ENCODE data around the gene OGDH.

OGDH gene

DNA sequence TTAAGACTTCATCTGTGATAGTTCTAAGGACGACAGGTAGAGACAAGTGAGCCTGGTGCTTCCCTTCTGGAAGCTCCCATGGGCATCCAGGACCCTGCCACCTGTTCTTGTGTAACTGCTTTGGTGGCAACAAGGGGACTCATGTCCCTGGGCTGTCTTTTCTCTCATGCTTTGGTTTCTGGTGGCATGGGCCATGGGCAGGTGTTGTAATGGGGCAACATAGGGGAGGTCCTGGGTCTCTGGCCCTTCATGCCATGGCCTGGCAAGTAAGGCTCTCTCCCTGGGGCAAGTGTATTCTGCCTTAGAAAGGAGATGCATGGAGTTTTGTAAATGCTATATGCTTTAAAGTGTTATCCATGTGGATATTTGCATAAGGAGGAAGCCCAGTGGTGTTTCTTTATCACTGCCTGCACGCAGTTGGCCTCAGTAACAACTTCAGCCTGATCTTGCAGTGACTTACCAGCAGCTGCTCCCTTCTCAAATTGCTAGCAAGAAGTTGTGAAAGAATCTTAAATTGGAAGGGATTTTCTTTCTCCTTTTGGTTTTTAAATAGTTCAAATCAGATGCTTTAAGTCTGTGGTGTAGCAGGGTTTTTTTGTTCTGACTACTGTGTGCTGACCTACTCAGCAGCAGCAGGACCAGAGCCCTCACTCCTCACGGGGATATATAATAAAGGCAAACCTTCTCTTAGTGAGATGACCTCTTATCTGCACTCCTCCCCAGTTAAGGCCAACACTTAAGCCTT lies 39.9 kb downstream of the OGDH start:
- no peak for TF ChIP-seq ZBTB7A (IDR thresholded peaks at IDR 0.05; ENCODE audit: low read depth)

DNA sequence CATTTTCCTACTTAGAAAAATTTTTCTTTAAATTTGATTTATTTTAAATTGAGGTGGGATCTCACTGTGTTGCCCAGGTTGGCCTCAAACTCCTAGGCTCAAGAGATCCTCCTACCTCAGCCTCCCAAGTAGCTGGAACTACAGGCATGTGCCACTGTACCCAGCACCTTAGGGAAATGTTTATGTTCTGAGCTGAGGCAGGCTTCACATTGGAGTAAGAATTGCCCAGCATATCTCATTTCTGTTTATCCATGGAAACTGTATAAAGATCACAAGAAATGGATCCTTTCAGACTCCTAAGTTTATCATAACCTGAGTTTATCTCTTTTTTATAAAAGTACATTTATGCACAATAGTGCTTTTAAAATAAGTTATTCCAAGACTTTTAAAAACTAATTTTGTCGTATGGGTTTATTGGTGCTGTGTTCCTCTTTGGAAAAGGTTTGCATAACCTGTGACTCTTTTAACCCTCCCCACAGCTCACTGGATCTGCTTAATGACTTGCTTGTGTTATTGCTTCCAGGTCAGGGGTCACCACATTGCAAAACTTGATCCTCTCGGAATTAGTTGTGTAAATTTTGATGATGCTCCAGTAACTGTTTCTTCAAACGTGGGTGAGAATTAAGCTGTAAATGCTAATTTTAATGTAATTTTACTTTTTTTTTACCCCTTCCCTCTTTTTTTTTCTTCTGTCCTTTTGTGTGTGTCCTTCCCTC lies 40.7 kb downstream of the OGDH start:
- TF ChIP-seq CEBPB (IDR thresholded peaks at IDR 0.05) (no peak), CREB1 (IDR thresholded peaks at IDR 0.05; ENCODE audit: low read depth) (no peak), TEAD4 (IDR thresholded peaks at IDR 0.05) (no peak), NFIC (IDR thresholded peaks at IDR 0.05) (no peak), YY1 (IDR thresholded peaks at IDR 0.05; ENCODE audit: low read depth) (no peak), EGR1 (IDR thresholded peaks at IDR 0.05) (no peak), TAF1 (IDR thresholded peaks at IDR 0.05; ENCODE audit: low read depth) (no peak), FOXM1 (IDR thresholded peaks at IDR 0.05; ENCODE audit: borderline replicate concordance, low read depth) (no peak), EP300 (IDR thresholded peaks at IDR 0.05; ENCODE audit: borderline replicate concordance) (no peak), TCF12 (IDR thresholded peaks at IDR 0.05; ENCODE audit: low read depth) (no peak), RAD21 (IDR thresholded peaks at IDR 0.05; ENCODE audit: low read depth) (no peak), ZBTB7A (IDR thresholded peaks at IDR 0.05; ENCODE audit: low read depth) (no peak)
- TF ChIP-seq, protein P1, sequence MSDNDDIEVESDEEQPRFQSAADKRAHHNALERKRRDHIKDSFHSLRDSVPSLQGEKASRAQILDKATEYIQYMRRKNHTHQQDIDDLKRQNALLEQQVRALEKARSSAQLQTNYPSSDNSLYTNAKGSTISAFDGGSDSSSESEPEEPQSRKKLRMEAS (IDR thresholded peaks at IDR 0.05), result no peak
- TF ChIP-seq, protein P2, sequence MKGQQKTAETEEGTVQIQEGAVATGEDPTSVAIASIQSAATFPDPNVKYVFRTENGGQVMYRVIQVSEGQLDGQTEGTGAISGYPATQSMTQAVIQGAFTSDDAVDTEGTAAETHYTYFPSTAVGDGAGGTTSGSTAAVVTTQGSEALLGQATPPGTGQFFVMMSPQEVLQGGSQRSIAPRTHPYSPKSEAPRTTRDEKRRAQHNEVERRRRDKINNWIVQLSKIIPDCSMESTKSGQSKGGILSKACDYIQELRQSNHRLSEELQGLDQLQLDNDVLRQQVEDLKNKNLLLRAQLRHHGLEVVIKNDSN (IDR thresholded peaks at IDR 0.05), result no peak

GRCh38 chr7:44647981-44648714 lies 41.7 kb downstream of the OGDH start:
- TF ChIP-seq CEBPB (IDR thresholded peaks at IDR 0.05) (no peak), CREB1 (IDR thresholded peaks at IDR 0.05; ENCODE audit: low read depth) (no peak), TCF12 (IDR thresholded peaks at IDR 0.05; ENCODE audit: low read depth) (no peak), YY1 (IDR thresholded peaks at IDR 0.05; ENCODE audit: low read depth) (no peak), RAD21 (IDR thresholded peaks at IDR 0.05; ENCODE audit: low read depth) (no peak), EP300 (IDR thresholded peaks at IDR 0.05; ENCODE audit: borderline replicate concordance) (no peak), EGR1 (IDR thresholded peaks at IDR 0.05) (no peak), FOXM1 (IDR thresholded peaks at IDR 0.05; ENCODE audit: borderline replicate concordance, low read depth) (no peak), ZBTB7A (IDR thresholded peaks at IDR 0.05; ENCODE audit: low read depth) (no peak), TAF1 (IDR thresholded peaks at IDR 0.05; ENCODE audit: low read depth) (no peak)
- TF ChIP-seq, protein P1 (IDR thresholded peaks at IDR 0.05), result no peak
- TF ChIP-seq, protein P2 (IDR thresholded peaks at IDR 0.05), result no peak

DNA sequence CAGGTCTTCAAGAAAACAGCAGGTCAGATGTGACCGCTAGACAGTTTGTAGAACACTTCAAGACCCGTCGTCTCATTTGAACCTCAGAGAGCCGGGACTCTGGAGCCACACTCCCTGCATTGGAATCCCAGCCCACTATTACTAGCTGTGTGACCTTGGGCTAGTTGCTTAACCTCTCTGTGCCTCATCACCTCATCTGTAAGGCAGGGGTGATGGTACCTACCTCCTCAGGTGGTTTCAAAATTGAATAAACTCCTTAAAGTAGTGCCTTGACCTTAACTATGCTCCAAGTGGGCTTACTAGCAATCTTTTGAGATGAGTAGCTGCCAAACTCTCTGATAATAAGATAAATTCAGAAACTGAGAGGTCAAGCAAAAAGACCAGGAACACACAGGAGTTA lies 43.8 kb downstream of the OGDH start:
- TF ChIP-seq CEBPB (IDR thresholded peaks at IDR 0.05) (no peak), NFIC (IDR thresholded peaks at IDR 0.05) (no peak), TAF1 (IDR thresholded peaks at IDR 0.05; ENCODE audit: low read depth) (no peak), RAD21 (IDR thresholded peaks at IDR 0.05; ENCODE audit: low read depth) (no peak), TEAD4 (IDR thresholded peaks at IDR 0.05) (no peak), YY1 (IDR thresholded peaks at IDR 0.05; ENCODE audit: low read depth) (no peak), TCF12 (IDR thresholded peaks at IDR 0.05; ENCODE audit: low read depth) (no peak), EP300 (IDR thresholded peaks at IDR 0.05; ENCODE audit: borderline replicate concordance) (no peak), CREB1 (IDR thresholded peaks at IDR 0.05; ENCODE audit: low read depth) (no peak), EGR1 (IDR thresholded peaks at IDR 0.05) (no peak), ZBTB7A (IDR thresholded peaks at IDR 0.05; ENCODE audit: low read depth) (no peak), FOXM1 (IDR thresholded peaks at IDR 0.05; ENCODE audit: borderline replicate concordance, low read depth) (no peak)
- TF ChIP-seq, protein P3, sequence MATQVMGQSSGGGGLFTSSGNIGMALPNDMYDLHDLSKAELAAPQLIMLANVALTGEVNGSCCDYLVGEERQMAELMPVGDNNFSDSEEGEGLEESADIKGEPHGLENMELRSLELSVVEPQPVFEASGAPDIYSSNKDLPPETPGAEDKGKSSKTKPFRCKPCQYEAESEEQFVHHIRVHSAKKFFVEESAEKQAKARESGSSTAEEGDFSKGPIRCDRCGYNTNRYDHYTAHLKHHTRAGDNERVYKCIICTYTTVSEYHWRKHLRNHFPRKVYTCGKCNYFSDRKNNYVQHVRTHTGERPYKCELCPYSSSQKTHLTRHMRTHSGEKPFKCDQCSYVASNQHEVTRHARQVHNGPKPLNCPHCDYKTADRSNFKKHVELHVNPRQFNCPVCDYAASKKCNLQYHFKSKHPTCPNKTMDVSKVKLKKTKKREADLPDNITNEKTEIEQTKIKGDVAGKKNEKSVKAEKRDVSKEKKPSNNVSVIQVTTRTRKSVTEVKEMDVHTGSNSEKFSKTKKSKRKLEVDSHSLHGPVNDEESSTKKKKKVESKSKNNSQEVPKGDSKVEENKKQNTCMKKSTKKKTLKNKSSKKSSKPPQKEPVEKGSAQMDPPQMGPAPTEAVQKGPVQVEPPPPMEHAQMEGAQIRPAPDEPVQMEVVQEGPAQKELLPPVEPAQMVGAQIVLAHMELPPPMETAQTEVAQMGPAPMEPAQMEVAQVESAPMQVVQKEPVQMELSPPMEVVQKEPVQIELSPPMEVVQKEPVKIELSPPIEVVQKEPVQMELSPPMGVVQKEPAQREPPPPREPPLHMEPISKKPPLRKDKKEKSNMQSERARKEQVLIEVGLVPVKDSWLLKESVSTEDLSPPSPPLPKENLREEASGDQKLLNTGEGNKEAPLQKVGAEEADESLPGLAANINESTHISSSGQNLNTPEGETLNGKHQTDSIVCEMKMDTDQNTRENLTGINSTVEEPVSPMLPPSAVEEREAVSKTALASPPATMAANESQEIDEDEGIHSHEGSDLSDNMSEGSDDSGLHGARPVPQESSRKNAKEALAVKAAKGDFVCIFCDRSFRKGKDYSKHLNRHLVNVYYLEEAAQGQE (IDR thresholded peaks at IDR 0.05; ENCODE audit: low read depth), result no peak
- TF ChIP-seq, protein P2 (IDR thresholded peaks at IDR 0.05), result no peak
- TF ChIP-seq, protein P1 (IDR thresholded peaks at IDR 0.05), result no peak

GRCh38 chr7:44650772-44651171 lies 44.3 kb downstream of the OGDH start:
- TF ChIP-seq TCF12 (IDR thresholded peaks at IDR 0.05; ENCODE audit: low read depth), result no peak
- TF ChIP-seq CEBPB (IDR thresholded peaks at IDR 0.05), result no peak

DNA sequence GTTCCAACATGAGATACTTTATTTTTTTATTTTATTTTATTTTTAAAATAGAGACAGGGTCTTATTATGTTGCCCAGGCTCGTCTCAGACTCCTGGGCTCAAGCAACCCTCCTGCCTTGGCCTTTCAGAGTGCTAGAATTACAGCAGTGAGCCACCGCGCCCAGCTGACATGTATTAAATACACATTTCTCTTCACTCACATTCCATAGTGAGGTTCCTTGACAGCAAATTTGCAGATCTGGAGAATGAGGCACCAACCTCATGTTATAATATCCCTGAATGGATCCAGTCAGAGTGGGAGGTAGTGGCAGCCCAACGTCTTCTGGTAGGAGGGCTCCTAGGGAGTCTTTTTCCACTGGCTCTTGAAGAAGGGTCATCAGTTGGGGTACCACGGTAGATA lies 46.1 kb downstream of the OGDH start:
- TF ChIP-seq, protein P1 (IDR thresholded peaks at IDR 0.05), result no peak
- TF ChIP-seq, protein P2 (IDR thresholded peaks at IDR 0.05), result no peak
- no peak for TF ChIP-seq NFIC (IDR thresholded peaks at IDR 0.05)
- no peak for TF ChIP-seq RAD21 (IDR thresholded peaks at IDR 0.05; ENCODE audit: low read depth)
- no peak for TF ChIP-seq CREB1 (IDR thresholded peaks at IDR 0.05; ENCODE audit: low read depth)
- no peak for TF ChIP-seq TCF12 (IDR thresholded peaks at IDR 0.05; ENCODE audit: low read depth)
- TF ChIP-seq YY1 (IDR thresholded peaks at IDR 0.05; ENCODE audit: low read depth), result no peak
- no peak for TF ChIP-seq EGR1 (IDR thresholded peaks at IDR 0.05)
- no peak for TF ChIP-seq ZBTB7A (IDR thresholded peaks at IDR 0.05; ENCODE audit: low read depth)
- no peak for TF ChIP-seq FOXM1 (IDR thresholded peaks at IDR 0.05; ENCODE audit: borderline replicate concordance, low read depth)
- no peak for TF ChIP-seq TEAD4 (IDR thresholded peaks at IDR 0.05)
- TF ChIP-seq, protein P3 (IDR thresholded peaks at IDR 0.05; ENCODE audit: low read depth), result no peak
- TF ChIP-seq TAF1 (IDR thresholded peaks at IDR 0.05; ENCODE audit: low read depth), result no peak
- TF ChIP-seq EP300 (IDR thresholded peaks at IDR 0.05; ENCODE audit: borderline replicate concordance), result no peak
- TF ChIP-seq CEBPB (IDR thresholded peaks at IDR 0.05), result no peak
